Fibroblast of the conjunctiva (primary cell): Measurements from ENCODE around the gene GTPBP8.
A peak's percentile ranks its signal among the peaks of the same experiment; 100 is the strongest.

ENCODE experiments used
- DNase-seq: peaks from one replicate; pipeline ENCODE4 v3.0.0-alpha.2; 2010; ENCODE audit warnings: low read depth

Gene GTPBP8

GRCh38 chr3:112990672-112991602, at the start of gene GTPBP8:
Gene GTPBP8, plus strand, starts transcription at chr3:112990984. Its CDS starts 16 bp downstream, at chr3:112991000.
- peak; percentile 75 for DNase-seq

- DNase-seq = no peak
Measured at GRCh38 chr3:112948346-112948838, 42.4 kb upstream of the GTPBP8 start.

GRCh38 chr3:112956351-112956750, 34.4 kb upstream of the GTPBP8 start:
- no peak for DNase-seq

- no peak for DNase-seq
Measured at GRCh38 chr3:112958811-112959560, 31.8 kb upstream of the GTPBP8 start.

GRCh38 chr3:112963683-112964082, 27.1 kb upstream of the GTPBP8 start:
- no peak for DNase-seq

GRCh38 chr3:112965656-112966055, 25.1 kb upstream of the GTPBP8 start:
- DNase-seq = no peak

GRCh38 chr3:112966633-112967032, 24.2 kb upstream of the GTPBP8 start:
- DNase-seq = no peak

- no peak for DNase-seq
Measured at GRCh38 chr3:112967425-112967824, 23.4 kb upstream of the GTPBP8 start.

GRCh38 chr3:112967828-112968227, 23.0 kb upstream of the GTPBP8 start:
- no peak for DNase-seq

GRCh38 chr3:112972158-112972557, 18.6 kb upstream of the GTPBP8 start:
- no peak for DNase-seq

GRCh38 chr3:112973325-112974177, 17.2 kb upstream of the GTPBP8 start:
- no peak for DNase-seq

- no peak for DNase-seq
Measured at GRCh38 chr3:112974178-112974517, 16.6 kb upstream of the GTPBP8 start.

- DNase-seq = no peak
Measured at GRCh38 chr3:112974894-112975293, 15.9 kb upstream of the GTPBP8 start, which contains the start of gene CD200R1. Gene CD200R1, minus strand, starts transcription at chr3:112975103. Its CDS starts 246 bp downstream, at chr3:112974857.

GRCh38 chr3:112976001-112976400, 14.8 kb upstream of the GTPBP8 start:
- DNase-seq = no peak

- no peak for DNase-seq
Measured at GRCh38 chr3:112976953-112977352, 13.8 kb upstream of the GTPBP8 start.

GRCh38 chr3:112979244-112979832, 11.4 kb upstream of the GTPBP8 start:
- DNase-seq = peak; percentile 9

- no peak for DNase-seq
Measured at GRCh38 chr3:112980080-112980479, 10.7 kb upstream of the GTPBP8 start.

- no peak for DNase-seq
Measured at GRCh38 chr3:112982710-112983109, 8.1 kb upstream of the GTPBP8 start.

GRCh38 chr3:112984485-112984884, 6.3 kb upstream of the GTPBP8 start:
- no peak for DNase-seq

- DNase-seq = no peak
Measured at GRCh38 chr3:112987710-112988334, 3.0 kb upstream of the GTPBP8 start.

- no peak for DNase-seq
Measured at GRCh38 chr3:112995800-112996199, 5.0 kb downstream of the GTPBP8 start.
